Fibroblast of skin of left biceps (primary cell): ENCODE measurements around the gene AKR1C2.
"Not testable (repeated sequence)": the region's sequence is repeated elsewhere in the genome, so short reads cannot be mapped to it uniquely, and the experiment has no call there.

Experiments used
- DNase-seq, 2 experiments: peaks; one replicate each; pipeline ENCODE4 v3.0.0-alpha.2; 2013; ENCODE audit warnings: low read depth in 2 of 2

AKR1C2 gene

DNA sequence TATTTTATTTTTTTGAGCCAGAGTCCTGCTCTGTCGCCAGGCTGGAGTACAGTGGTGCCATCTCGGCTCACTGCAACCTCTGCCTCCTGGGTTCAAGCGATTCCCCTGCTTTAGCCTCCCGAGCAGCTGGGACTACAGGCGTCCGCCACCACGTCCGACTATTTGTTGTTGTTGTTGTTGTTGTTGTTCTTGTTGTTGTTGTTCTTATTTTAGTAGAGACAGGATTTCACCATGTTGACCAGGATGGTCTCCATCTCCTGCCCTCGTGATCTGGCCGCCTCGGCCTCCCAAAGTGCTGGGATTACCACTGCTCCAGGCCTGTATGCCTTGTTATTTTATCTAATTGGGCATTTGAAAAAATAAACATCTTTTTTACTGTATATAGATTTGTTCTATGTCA is 42.1 kb downstream of the AKR1C2 start:
- DNase-seq, result not testable (repeated sequence)

DNA sequence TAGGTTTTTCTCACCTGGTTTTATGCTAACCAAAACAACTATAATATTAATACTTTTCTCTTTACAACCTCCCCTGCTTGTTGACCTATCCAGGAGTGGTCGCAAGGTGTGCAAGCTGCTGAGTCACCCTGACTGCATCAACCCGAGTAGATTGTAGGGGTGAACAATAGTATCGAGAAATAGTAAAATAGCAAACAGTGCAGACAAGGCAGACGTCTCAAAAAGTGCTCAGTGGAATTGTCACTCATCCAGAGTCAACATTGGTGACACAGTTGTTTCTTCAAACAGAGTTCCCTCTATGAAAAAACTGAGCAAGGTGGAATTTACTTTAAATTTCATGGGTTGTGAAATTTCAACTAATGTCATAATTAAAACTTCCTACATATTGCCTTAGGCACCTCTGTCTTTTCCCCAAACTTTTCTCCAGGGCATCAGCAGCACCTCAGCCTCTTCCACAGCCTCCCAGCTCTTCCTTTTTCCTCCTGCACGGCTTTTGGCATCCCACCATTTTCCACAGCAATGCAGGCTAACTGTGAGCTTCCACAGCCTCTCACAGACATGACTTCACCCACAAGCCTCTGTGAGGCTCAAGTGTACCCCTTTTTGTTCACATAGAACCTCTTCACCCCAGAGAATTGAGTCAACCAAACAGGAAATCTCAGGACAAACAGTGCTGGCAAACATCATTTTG is 46.6 kb downstream of the AKR1C2 start:
- not testable (repeated sequence) for DNase-seq

DNA sequence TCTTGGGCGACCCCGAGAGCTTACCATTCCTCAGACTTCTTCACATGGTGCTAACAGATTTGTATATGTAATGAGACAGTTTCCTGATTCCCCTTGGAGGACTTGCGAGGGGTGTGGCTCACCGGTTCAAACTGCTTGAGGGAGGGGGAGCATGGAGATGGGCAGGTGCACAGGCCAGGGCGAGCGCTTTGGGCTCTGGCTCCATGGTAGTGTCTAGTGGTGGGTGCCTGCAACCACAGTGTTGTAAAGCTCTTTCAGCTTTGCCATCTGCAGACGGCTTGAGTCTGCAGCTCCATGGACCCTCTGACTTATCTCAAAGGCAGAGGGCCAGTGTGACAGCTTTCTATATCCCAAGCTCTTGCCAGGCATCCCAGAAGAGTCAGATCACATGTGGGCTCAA is 47.6 kb downstream of the AKR1C2 start:
- not testable (repeated sequence) for DNase-seq

DNA sequence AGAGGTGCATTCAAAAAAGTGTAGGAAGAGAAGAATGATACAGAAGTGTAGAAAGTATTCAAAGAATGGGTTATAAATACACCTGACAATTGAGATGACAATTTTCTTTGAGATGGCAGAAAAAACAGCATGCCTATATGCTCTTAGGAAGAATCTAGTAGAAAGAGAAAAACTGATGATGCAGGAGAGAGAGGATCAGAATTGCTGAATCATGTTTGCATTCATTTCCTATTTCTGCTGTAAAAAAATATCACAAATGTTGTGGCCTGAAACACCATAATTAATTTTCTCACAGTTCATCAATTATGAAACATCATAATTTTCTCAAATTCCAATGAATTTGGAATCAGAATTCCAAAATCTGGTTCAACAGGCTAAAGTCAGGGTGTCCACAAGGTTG is 50.3 kb downstream of the AKR1C2 start:
- DNase-seq, result no peak

DNA sequence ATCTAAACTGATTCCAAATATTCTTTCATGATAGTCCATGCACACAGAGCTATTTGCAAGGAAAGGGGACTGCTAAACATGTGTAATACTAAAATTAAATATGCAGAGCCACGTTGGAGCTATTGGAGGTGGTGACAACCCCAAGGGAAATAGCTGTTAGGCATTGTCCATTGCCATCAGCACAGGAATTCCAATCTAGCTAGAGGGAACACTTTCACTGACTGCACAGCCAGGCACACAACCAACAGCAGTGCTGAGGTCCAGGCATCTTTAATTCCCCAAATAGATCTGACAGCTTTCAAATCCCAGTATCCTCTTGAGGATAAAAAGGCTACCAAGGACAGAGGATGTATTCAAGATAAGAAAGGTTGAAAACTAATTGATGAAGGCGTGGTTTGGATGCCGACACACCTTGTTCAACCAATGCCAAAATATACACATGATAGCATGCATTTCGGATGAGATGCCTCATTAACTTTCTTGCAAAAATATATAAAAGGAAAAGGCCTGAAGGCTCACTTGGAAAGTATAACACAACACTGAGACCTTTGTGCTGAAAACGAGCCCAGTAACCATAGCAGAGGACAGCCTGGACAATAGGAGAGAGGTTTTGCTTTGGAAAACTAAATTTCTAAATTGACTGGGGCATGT is 52.0 kb downstream of the AKR1C2 start:
- DNase-seq, result not testable (repeated sequence)

DNA sequence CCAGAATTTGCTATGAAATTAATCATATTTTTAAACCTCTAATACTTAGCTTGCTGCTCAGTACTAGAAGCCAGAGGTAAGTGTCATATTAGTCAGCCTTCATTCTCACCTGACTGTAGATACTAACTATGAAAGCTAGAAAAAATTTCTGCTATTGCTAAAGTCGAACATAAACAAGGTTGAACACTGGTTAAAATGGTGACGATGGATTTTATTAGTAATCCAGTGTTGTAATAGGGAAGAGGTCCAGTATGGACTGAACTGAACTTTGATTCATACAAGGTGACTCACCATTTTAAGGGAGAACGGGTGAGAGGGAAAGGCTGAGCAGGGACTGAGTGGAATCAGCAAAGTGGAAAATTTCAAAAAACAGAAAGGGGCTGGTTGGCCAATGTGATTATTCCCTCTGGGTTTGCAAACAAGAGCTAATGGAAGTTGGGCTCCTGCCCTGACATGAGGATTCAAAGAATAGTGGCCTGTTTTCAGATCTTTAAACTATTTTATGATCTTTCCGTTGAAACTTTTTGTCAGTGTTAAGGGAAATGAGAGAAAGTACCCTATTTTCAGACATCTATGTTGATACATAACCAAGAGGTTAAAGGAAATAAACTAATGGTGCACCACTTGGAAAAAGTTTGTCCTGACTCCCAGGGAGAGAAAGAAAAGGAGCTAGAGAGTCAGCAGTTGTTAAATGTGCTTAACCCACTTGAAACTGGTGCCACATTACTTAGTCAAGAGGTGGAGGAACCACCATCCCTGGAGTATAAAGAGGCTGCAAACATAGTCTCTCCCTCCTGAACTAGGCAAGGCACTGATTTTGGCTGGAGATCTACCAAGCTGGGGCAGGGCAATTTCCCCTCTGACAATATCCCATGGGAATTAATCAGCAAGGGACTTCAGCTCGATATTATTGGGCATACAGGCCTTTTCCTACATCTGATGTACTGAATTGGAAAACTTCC is 55.7 kb downstream of the AKR1C2 start:
- peak; percentile 62 for DNase-seq

DNA sequence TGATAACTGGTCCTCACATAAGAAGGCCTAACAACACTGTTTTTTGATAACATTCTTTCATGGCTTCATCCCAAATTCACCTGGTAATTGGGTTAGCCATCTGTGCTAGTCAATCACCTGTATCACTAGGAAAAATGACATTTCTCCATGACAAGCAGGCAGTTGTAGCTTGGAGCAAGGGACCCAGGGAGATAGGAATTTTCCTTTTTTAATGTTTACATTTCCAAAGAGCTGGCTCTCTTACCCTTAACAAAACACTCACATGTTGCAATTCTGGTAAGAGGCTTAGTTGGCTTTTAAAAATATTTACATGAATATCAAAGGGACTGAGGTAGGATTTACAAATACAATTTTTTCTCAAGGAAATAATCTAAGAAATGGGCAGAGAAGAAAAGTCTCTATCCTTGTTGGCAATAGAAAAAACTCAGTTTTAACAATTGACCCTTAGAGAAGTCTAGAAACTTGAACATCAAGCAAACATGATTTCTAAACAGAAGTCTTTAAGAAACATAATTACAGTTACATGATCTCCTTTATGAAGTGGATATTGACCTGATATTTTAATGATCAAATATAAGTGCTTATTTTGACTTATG is 56.5 kb downstream of the AKR1C2 start:
- DNase-seq, result no peak

DNA sequence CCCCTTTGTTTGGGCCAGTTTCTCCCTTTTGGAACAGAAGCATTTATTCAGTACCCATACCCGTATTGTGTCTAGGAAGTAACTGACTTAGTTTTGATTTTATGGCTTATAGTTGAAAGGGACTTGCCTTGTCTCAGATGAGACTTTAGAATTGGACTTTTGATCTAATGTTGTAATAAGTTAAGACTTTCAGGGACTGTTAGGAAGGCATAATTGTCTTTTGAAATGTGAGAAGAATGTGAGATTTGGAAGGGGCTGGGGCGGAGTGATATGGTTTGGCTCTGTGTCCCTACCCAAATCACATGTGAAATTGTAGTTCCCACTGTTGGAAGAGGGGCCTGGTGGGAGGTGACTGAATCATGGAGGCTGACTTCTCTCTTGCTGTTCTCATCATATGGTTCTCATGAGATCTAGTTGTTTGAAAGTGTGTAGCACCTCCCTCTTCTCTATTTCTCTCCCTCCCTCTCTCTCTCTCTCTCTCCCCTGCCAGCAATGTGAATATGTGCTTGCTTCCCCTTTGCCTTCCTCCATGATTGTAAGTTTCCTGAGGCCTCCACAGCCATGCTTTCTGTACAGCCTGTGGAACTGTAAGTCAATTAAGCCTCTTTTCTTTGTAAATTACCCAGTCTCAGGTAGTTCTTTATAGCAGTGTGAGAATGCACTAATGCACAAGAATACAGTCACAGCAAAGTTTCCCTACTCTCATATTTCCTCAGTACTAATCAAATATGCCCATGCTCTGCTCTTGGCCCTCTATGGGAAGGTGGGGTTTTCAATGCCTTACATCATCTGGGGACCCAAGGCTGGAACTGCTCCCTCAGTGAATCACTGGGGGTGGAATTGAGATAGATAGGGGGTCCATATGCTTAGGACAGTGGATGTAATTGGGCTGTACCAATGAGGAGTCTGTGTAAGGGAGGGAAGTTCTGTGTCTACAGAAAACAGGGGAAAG is 57.6 kb downstream of the AKR1C2 start:
- DNase-seq, result no peak

DNA sequence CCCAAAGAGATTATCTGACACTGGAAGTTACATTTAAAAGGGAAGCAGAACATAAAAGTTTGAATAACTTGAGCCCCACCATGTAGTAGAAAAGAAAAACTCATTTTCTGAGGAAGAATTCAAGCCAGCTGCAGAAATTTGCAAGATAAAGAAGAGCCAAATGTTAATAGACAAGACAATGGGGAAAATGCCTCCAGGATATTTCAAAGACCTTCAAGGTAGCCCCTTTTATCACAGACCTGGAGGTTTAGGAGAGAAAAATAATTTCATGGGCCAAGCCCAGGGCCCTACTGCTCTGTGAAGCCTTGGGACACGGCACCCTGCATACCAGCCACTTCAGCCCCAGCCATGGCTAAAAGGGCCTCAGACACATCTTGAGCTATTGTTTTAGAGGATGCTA is 58.8 kb downstream of the AKR1C2 start:
- no peak for DNase-seq

DNA sequence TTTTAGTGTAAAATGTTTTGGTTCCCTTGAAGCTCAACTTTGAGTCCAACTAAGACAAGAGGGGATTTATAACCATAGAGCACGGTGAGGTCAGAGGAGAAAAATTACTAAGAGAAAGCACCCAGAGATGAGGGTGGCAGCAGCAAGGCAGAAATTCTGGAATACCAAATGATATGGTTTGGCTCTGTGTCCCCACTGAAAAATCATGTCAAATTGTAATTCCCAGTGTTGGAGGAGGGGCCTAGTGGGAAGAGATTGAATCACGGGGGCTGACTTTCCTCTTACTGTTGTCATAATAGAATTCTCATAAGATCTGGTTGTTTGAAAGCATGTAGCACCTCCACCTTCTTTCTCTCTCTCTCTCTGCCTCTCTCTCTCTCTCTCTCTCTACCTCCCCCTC is 59.8 kb downstream of the AKR1C2 start:
- no peak for DNase-seq

DNA sequence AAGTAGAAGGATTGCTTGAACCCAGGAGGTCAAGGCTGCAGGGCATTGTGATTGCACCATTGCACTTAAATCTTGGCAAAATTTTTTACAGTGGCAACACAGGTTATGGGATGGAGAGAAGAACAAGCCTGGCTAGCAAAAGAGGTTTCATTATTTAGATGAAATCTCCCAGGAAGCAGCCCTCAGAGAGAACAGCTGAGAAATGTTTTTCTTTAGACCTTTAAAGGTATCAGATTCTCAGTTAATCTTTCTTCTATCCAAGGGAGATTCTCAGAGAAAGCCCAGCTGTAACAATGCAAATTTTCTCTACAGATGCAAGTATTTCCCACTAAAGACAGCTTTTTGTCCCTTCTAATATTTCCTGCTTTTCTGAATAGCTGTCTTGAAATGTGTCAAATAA is 60.2 kb downstream of the AKR1C2 start:
- DNase-seq, result not testable (repeated sequence)

DNA sequence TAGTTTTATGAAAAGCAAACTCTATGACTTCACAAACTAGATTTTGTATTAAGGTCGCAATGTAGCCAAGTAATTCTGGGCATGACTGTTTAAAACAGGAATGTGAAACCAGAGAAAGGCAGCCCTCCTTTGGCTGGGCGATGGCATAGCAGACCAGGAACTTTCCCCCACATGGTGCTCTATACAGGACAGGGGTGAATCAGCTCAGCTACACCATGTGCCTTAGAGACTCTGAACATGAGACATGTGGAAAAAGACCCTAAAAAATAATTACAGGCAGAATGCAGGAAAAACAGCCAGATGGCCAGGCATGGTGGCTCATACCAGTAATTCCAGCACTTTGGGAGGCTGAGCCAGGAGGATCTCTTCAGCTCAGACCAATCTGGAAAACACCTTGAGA is 60.7 kb downstream of the AKR1C2 start:
- DNase-seq, result peak in 1 of 2 experiments; percentile 14

DNA sequence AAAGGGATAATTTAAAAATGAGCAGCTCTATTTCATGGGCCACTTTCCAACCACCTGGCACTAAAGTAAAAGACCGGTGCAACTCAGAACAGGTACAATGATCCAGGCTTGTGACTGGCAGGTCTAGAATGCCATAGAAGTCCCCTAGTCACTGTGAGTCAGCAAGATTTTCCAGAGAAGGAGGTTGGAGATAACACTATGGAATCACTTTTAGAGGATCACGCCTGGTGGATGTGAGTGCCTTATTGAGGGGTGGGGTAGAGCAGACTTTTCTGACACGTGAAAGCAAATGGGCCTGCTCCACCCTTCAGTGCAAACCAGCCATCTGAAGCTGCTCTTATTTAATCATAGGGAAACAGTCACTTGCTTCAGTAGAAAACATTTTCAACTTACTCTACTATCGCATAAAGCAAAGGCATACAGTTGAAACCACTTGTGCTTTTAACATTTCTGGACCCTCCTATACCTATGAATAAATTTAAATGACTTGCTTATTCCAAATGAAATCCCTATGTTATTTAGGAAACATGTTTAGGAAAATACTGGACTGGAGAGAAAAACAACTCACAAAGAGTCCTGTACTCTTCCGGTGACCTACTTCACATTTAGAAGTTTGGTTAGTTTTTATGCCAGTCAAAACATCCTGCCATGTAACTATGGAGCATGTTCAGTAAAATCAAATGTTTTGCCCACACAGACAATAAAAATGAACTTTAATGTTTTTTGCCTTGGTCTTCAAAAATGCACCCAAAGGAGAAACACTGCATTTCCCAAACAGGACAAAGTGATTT is 61.9 kb downstream of the AKR1C2 start:
- DNase-seq, result no peak

DNA sequence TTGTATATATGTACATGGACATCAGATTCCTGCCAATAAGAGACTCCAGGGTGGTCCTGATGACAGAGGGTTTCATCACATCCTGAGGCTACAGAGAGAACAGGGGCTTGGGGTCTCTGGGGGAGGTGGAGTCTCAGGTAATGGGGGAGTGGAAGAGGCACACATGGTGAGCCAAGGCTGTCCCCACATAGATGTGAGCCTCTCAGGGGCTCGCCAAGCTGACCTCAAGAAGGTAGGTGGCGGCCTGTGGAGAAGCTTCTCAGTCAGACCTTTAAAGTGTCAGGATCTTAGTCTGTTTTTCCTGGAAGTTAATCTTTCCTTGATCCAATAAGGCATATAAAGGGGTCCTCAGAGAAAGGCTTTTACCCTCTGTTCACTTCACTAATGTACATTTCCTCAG is 62.7 kb downstream of the AKR1C2 start:
- DNase-seq, result not testable (repeated sequence)

DNA sequence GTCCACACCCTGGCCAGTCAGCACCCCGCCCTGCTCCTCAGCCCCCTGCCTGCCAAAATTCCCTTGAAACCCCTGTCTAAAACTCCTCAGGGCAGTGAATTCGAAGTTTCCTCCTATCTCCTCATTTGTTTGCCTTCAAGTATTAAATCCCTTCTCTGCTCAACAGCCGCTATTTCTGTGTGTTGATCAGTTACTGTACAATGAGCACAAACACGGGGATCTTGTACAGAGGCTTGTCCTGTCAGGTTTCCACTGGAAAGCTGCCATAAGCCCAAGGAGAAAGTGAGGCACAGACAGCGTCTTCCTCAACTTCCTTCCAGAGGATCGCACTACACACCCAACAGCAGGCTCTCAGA is 63.6 kb downstream of the AKR1C2 start:
- not testable (repeated sequence) for DNase-seq

DNA sequence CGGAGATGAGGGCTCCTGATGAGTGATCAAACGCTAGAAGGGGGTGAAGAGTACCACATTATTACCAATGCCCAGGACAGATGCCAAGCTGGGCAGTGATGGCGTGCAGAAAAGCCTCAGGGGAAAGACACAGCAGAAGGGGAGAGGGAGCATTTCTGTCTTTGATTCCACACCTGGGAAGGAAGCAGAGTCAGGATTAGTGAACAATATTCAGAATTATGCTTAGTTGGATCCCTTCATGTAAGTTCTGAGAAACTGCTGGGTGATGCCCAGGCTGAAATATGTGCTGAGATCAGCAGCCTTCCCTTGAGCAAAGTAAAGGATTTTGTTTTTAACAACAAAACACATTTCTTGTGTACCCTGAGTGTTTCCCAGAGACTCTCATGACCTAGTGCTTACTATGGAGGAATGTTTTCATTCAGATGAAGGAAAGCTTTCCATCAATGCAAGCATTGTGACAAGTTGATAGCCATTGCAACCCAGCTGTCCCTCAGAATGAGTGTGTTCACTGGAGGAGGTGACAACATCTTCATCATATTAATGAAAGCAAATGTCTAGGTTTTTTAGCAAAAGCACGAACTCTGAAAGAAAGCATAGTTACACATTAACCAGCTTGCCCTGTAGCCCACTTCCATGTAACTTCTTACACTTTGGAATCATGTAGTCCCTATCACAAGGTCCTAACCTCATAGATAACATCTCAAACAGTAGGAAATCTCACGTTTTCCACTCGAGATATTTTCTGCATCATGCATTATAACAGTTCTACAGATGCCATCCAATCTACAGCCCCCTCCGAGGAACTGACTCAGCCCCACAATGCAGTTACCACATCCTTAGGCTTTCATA is 64.2 kb downstream of the AKR1C2 start:
- no peak for DNase-seq
